Measurements from ENCODE around the gene ACVR1.

Gene ACVR1

DNA sequence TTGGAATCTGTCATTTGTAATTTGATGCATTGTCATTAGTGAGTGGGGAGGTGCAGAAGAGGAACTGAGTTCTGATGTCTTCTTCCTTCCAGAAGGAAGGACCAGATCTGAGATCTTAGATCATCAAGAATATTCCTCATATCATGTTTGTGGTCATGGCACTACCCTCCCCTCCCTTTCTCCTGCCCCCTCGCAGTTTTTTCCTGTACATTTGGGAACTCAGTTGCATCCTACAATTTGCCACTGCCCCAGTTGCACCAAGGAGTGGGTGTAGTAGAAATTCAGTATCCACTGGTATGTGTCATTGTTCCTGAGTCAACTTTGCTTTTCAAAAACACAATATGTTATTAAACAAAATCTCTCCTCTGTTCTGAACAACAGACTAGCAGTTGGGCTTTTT, 26.6 kb upstream of the ACVR1 start:
- Histone ChIP-seq H2BK5ac (ENCODE audit: low read depth, low read length, poor library complexity) (no peak overlapping the region), H4K91ac (ENCODE audit: low read depth, low read length) (no peak overlapping the region), H3K36me3 (ENCODE audit: control insufficient read depth in 1 of 2, insufficient read depth in 2 of 2, low read length in 2 of 2) (no peaks in the 10 kb centered on the region), H3K9ac (ENCODE audit: low read length) (no peak overlapping the region), H3K9me3 (ENCODE audit: insufficient read depth, low read depth, low read length) (no peaks in the 10 kb centered on the region), H2BK120ac (ENCODE audit: insufficient read depth, low read length, poor library complexity) (no peak overlapping the region), H3K4me3 (ENCODE audit: low read depth, low read length) (no peak overlapping the region), H3K23ac (ENCODE audit: low read length) (no peak overlapping the region), H3K27ac (ENCODE audit: low read depth, low read length) (no peak overlapping the region), H2BK12ac (ENCODE audit: low read length) (no peak overlapping the region), H3K4me2 (ENCODE audit: low read length) (no peak overlapping the region), H3K27me3 (ENCODE audit: insufficient read depth, low read length) (no peaks in the 10 kb centered on the region), H4K12ac (ENCODE audit: low read depth, low read length) (no peak overlapping the region), H4K8ac (ENCODE audit: low read depth, low read length) (no peak overlapping the region), H3K4ac (ENCODE audit: low read depth, low read length) (no peak overlapping the region), H3K4me1 (ENCODE audit: control insufficient read depth in 1 of 2, insufficient read depth in 2 of 2, low read length in 2 of 2) (peaks cover 0 to 6% of the 10 kb centered on the region in 2 experiments), H3K79me2 (ENCODE audit: control insufficient read depth, insufficient read depth, low read length, poor library complexity) (no peaks in the 10 kb centered on the region), H2AFZ (ENCODE audit: insufficient read depth, low read length, poor library complexity) (no peak overlapping the region), H3K14ac (ENCODE audit: low read length) (no peak overlapping the region), H2AK5ac (ENCODE audit: low read length) (no peak overlapping the region), H3K79me1 (ENCODE audit: low read length) (no peaks in the 10 kb centered on the region), H3K18ac (ENCODE audit: low read length) (no peak overlapping the region)
- DNase-seq, result no peak
- no CpG with 5 or more reads among the region's 1 CpG for WGBS (ENCODE audit: extremely low coverage, insufficient coverage, insufficient read length)

DNA sequence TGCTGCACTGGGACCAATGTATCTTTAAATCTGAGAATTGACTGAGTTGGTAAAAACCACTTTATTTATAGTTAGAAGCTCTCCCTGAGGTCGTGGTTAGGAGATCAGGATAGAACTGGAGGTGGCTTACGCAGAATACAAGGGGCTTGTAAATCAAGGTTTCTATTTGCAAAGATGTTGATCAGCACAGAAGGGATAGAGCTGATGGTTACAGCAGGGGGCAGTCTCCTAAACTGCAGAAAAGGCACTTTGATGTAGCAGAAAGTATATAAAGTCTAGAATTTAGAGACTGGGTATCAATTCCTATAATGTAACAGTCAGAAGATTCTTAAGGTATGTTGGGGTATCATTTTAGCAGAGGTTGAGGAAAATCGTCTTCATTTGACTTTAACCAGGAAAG, 25.2 kb upstream of the ACVR1 start:
- H3K4me2 ChIP-seq (ENCODE audit: low read length), result no peak overlapping the region
- no peak overlapping the region for H3K14ac ChIP-seq (ENCODE audit: low read length)
- H3K4me3 ChIP-seq (ENCODE audit: low read depth, low read length), result no peak overlapping the region
- H2BK12ac ChIP-seq (ENCODE audit: low read length), result no peak overlapping the region
- peaks cover 0 to 6% of the 10 kb centered on the region in 2 experiments for H3K4me1 ChIP-seq (ENCODE audit: control insufficient read depth in 1 of 2, insufficient read depth in 2 of 2, low read length in 2 of 2)
- H3K9me3 ChIP-seq (ENCODE audit: insufficient read depth, low read depth, low read length), result no peaks in the 10 kb centered on the region
- no peak overlapping the region for H2AK5ac ChIP-seq (ENCODE audit: low read length)
- H3K79me1 ChIP-seq (ENCODE audit: low read length), result no peaks in the 10 kb centered on the region
- H2BK120ac ChIP-seq (ENCODE audit: insufficient read depth, low read length, poor library complexity), result no peak overlapping the region
- H4K12ac ChIP-seq (ENCODE audit: low read depth, low read length), result no peak overlapping the region
- no peak overlapping the region for H4K8ac ChIP-seq (ENCODE audit: low read depth, low read length)
- no peak overlapping the region for H3K23ac ChIP-seq (ENCODE audit: low read length)
- no peaks in the 10 kb centered on the region for H3K27me3 ChIP-seq (ENCODE audit: insufficient read depth, low read length)
- no peak overlapping the region for H2AFZ ChIP-seq (ENCODE audit: insufficient read depth, low read length, poor library complexity)
- no peaks in the 10 kb centered on the region for H3K36me3 ChIP-seq (ENCODE audit: control insufficient read depth in 1 of 2, insufficient read depth in 2 of 2, low read length in 2 of 2)
- no CpG with 5 or more reads among the region's 3 CpGs for WGBS (ENCODE audit: extremely low coverage, insufficient coverage, insufficient read length)
- H4K91ac ChIP-seq (ENCODE audit: low read depth, low read length), result no peak overlapping the region
- no peak overlapping the region for H3K27ac ChIP-seq (ENCODE audit: low read depth, low read length)
- no peak for DNase-seq
- no peak overlapping the region for H3K18ac ChIP-seq (ENCODE audit: low read length)
- H2BK5ac ChIP-seq (ENCODE audit: low read depth, low read length, poor library complexity), result no peak overlapping the region
- H3K79me2 ChIP-seq (ENCODE audit: control insufficient read depth, insufficient read depth, low read length, poor library complexity), result no peaks in the 10 kb centered on the region
- no peak overlapping the region for H3K9ac ChIP-seq (ENCODE audit: low read length)
- no peak overlapping the region for H3K4ac ChIP-seq (ENCODE audit: low read depth, low read length)

DNA sequence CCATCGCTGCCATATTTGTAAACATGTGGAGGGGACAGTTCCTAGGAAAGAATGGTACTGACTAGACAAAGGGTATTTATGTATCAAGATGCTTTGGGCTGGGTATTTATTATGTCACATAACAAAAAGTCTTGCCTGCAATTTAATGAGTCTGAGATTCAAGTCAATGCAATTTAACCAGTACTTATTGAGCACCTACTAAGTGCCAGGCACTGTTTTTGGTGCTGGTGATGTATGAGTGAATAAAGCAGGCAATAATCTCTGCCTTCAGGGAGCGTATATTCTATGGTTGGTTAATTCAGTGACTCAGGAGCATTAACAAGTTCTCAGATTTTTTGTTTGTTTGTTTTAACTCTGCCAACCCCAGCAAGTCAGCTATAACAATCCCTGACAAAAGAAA, 24.6 kb upstream of the ACVR1 start:
- Histone ChIP-seq H3K18ac (ENCODE audit: low read length) (no peak overlapping the region), H3K27ac (ENCODE audit: low read depth, low read length) (no peak overlapping the region), H3K79me2 (ENCODE audit: control insufficient read depth, insufficient read depth, low read length, poor library complexity) (no peaks in the 10 kb centered on the region), H2AFZ (ENCODE audit: insufficient read depth, low read length, poor library complexity) (no peak overlapping the region), H4K12ac (ENCODE audit: low read depth, low read length) (no peak overlapping the region), H3K27me3 (ENCODE audit: insufficient read depth, low read length) (no peaks in the 10 kb centered on the region), H3K36me3 (ENCODE audit: control insufficient read depth in 1 of 2, insufficient read depth in 2 of 2, low read length in 2 of 2) (no peaks in the 10 kb centered on the region), H4K91ac (ENCODE audit: low read depth, low read length) (no peak overlapping the region), H3K9me3 (ENCODE audit: insufficient read depth, low read depth, low read length) (no peaks in the 10 kb centered on the region), H3K4me1 (ENCODE audit: control insufficient read depth in 1 of 2, insufficient read depth in 2 of 2, low read length in 2 of 2) (peaks cover 0 to 6% of the 10 kb centered on the region in 2 experiments), H3K79me1 (ENCODE audit: low read length) (no peaks in the 10 kb centered on the region), H2BK5ac (ENCODE audit: low read depth, low read length, poor library complexity) (no peak overlapping the region), H3K4ac (ENCODE audit: low read depth, low read length) (no peak overlapping the region), H3K4me2 (ENCODE audit: low read length) (no peak overlapping the region), H3K14ac (ENCODE audit: low read length) (no peak overlapping the region), H3K4me3 (ENCODE audit: low read depth, low read length) (no peak overlapping the region), H4K8ac (ENCODE audit: low read depth, low read length) (no peak overlapping the region), H3K23ac (ENCODE audit: low read length) (no peak overlapping the region), H3K9ac (ENCODE audit: low read length) (no peak overlapping the region), H2BK12ac (ENCODE audit: low read length) (no peak overlapping the region), H2BK120ac (ENCODE audit: insufficient read depth, low read length, poor library complexity) (no peak overlapping the region), H2AK5ac (ENCODE audit: low read length) (no peak overlapping the region)
- no peak for DNase-seq
- WGBS (ENCODE audit: extremely low coverage, insufficient coverage, insufficient read length), result no CpG with 5 or more reads among the region's 2 CpGs

DNA sequence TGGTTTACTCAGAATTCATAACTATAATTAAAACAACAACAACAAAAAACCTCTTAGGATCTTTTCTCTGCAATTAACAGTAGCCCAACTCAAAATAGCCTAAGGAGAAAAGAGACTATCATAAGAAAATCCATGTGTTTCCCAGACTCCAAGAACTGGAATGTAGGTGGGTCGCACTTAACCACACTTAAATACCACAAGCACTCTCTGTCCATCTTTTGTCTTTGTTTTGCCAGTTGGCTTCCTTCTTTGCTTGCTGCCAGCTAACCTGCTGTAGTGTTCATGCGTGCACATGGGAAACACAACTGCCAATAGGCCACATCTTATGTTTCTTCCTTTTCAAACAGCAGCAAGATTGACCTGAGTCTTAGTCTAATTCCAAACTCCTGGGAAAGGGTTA, 24.1 kb upstream of the ACVR1 start:
- WGBS (ENCODE audit: extremely low coverage, insufficient coverage, insufficient read length), result no CpG with 5 or more reads among the region's 2 CpGs
- Histone ChIP-seq H2BK5ac (ENCODE audit: low read depth, low read length, poor library complexity) (no peak overlapping the region), H3K27ac (ENCODE audit: low read depth, low read length) (no peak overlapping the region)

More for the DNA sequence above, 24.1 kb upstream of the ACVR1 start:
- Histone ChIP-seq H3K36me3 (ENCODE audit: control insufficient read depth in 1 of 2, insufficient read depth in 2 of 2, low read length in 2 of 2) (no peaks in the 10 kb centered on the region), H2BK120ac (ENCODE audit: insufficient read depth, low read length, poor library complexity) (no peak overlapping the region), H4K91ac (ENCODE audit: low read depth, low read length) (no peak overlapping the region), H3K79me2 (ENCODE audit: control insufficient read depth, insufficient read depth, low read length, poor library complexity) (no peaks in the 10 kb centered on the region), H4K8ac (ENCODE audit: low read depth, low read length) (no peak overlapping the region), H3K23ac (ENCODE audit: low read length) (no peak overlapping the region), H3K14ac (ENCODE audit: low read length) (no peak overlapping the region), H3K18ac (ENCODE audit: low read length) (no peak overlapping the region), H2BK12ac (ENCODE audit: low read length) (no peak overlapping the region), H3K4ac (ENCODE audit: low read depth, low read length) (no peak overlapping the region), H3K79me1 (ENCODE audit: low read length) (no peaks in the 10 kb centered on the region), H3K4me3 (ENCODE audit: low read depth, low read length) (no peak overlapping the region), H4K12ac (ENCODE audit: low read depth, low read length) (no peak overlapping the region), H3K9ac (ENCODE audit: low read length) (no peak overlapping the region), H2AK5ac (ENCODE audit: low read length) (no peak overlapping the region), H2AFZ (ENCODE audit: insufficient read depth, low read length, poor library complexity) (no peak overlapping the region), H3K4me1 (ENCODE audit: control insufficient read depth in 1 of 2, insufficient read depth in 2 of 2, low read length in 2 of 2) (peaks cover 0 to 6% of the 10 kb centered on the region in 2 experiments), H3K9me3 (ENCODE audit: insufficient read depth, low read depth, low read length) (no peaks in the 10 kb centered on the region), H3K27me3 (ENCODE audit: insufficient read depth, low read length) (no peaks in the 10 kb centered on the region), H3K4me2 (ENCODE audit: low read length) (no peak overlapping the region)
- no peak for DNase-seq
